ENCODE data around the gene LINGO4. TPM values are rescaled to one million over a fixed set of nuclear protein-coding genes. Genes with fewer than 3 reads are reported as not detected.

The LINGO4 gene
- total and polyA plus RNA-seq, 11 donors = 0.11 to 1.0 (median 0.56) TPM

DNA sequence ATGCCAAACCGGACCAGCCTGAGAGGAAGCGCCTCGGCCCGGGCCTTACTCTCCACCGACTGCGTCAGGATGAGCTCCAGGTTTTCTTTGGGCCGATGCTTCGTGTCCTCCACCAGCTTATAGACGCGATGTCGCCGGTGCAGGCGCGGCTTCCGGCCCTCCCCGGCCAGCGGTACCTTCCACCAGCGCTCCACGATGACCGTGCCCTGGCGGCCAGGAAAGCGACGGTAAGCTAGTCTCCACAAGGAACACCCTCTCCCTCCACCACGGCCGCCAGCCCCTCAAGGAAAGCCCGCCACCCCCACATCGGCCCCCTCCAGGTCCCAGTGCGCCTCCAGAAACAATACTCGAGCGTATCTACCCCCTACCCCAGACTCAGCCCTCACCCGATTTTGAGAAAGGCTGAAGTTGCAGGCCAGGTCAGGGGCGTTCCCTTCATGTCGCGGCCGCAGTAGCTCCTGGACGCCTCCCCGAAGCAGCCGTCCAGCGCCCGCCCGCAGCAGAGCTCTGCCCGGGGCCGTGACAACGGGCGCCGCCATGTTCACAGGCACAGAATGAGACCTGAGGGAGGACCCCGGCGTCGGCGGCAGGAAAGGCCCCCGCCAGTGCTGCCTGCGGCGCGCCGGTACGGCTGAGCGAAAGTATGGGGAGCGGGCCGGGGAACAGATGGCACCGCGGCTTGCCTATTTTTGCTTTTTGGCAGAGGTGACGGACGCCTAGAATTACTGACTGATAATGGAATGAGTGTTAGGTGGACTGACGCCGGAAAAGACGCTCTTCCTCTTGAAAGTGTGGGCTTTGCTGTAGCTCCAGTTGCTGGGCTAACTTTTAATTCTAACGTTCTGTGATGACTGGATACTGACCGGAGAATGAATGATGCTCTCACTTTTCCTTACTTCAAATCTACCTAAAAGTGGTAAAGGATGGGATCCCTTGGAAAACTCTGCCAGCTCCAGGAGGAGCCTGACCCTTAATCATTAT, 42.0 kb downstream of the LINGO4 start, which contains the start of gene MRPL9:
Gene MRPL9, minus strand, starts transcription at position 556 of the 981 bp plus-strand sequence. Its CDS starts 17 bp downstream, at position 539.
- Histone ChIP-seq H3K4me3 (peak within 1 kb of the TSS; percentile 63 to 96 (median 82)), H3K4me1 (peaks cover 0 to 17% (median 13%) of the 10 kb centered on the region in 12 donors), H3K27me3 (no peaks in the 10 kb centered on the region), H3K27ac (peak within 1 kb of the TSS; percentile 41 to 94 (median 88)), H3K36me3 (peaks cover 0 to 42% (median 38%) of the 10 kb centered on the region in 9 donors), H3K9me3 (no peaks in the 10 kb centered on the region)
- intact Hi-C loops (cut with DNase I) = loop anchor here in 1 of 10 donors (10.0 kb wide), 1 partner anchor 242 kb away; no protein-coding TSS in a partner anchor
- 0 to 1% (median 1%) methylated on average over 43 to 68 of the region's 68 CpGs for WGBS, 4 donors
- ATAC-seq (peak; percentile 97 to 99 (median 99)), DNase-seq (peak; percentile 81 to 91 (median 86))
- TF ChIP-seq, protein P1, sequence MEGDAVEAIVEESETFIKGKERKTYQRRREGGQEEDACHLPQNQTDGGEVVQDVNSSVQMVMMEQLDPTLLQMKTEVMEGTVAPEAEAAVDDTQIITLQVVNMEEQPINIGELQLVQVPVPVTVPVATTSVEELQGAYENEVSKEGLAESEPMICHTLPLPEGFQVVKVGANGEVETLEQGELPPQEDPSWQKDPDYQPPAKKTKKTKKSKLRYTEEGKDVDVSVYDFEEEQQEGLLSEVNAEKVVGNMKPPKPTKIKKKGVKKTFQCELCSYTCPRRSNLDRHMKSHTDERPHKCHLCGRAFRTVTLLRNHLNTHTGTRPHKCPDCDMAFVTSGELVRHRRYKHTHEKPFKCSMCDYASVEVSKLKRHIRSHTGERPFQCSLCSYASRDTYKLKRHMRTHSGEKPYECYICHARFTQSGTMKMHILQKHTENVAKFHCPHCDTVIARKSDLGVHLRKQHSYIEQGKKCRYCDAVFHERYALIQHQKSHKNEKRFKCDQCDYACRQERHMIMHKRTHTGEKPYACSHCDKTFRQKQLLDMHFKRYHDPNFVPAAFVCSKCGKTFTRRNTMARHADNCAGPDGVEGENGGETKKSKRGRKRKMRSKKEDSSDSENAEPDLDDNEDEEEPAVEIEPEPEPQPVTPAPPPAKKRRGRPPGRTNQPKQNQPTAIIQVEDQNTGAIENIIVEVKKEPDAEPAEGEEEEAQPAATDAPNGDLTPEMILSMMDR (IDR thresholded peaks at IDR 0.05) = no peak
- peak in 1 of 2 donors; percentile 35 for TF ChIP-seq POLR2A (IDR thresholded peaks at IDR 0.05)

GRCh38 chr1:151760597-151761385, 44.4 kb downstream of the LINGO4 start:
- H3K4me3 ChIP-seq = no peak overlapping the region
- H3K36me3 ChIP-seq = peaks cover 0 to 58% (median 44%) of the 10 kb centered on the region in 9 donors
- no peaks in the 10 kb centered on the region for H3K9me3 ChIP-seq
- DNase-seq = no peak
- no peak overlapping the region for H3K27ac ChIP-seq
- 92 to 96% (median 95%) methylated on average over 7 of the region's 7 CpGs for WGBS, 4 donors
- H3K27me3 ChIP-seq = no peaks in the 10 kb centered on the region
- intact Hi-C loops (cut with DNase I) = loop anchor here in 1 of 10 donors (10.0 kb wide), 1 partner anchor 244 kb away; no protein-coding TSS in a partner anchor
- peaks cover 0 to 17% (median 13%) of the 10 kb centered on the region in 12 donors for H3K4me1 ChIP-seq
- ATAC-seq = no peak
- TF ChIP-seq, protein P1 (IDR thresholded peaks at IDR 0.05) = no peak
- TF ChIP-seq POLR2A (IDR thresholded peaks at IDR 0.05) = no peak

- Histone ChIP-seq H3K4me1 (peaks cover 0 to 14% (median 10%) of the 10 kb centered on the region in 12 donors), H3K27ac (no peak overlapping the region), H3K36me3 (peaks cover 0 to 60% (median 44%) of the 10 kb centered on the region in 9 donors), H3K4me3 (no peak overlapping the region), H3K27me3 (no peaks in the 10 kb centered on the region), H3K9me3 (no peaks in the 10 kb centered on the region)
- no peak for TF ChIP-seq POLR2A (IDR thresholded peaks at IDR 0.05)
- TF ChIP-seq, protein P1 (IDR thresholded peaks at IDR 0.05) = no peak
- DNase-seq (no peak), ATAC-seq (no peak)
- intact Hi-C loops (cut with DNase I) = no loop called here
Measured at GRCh38 chr1:151759241-151759640, 46.0 kb downstream of the LINGO4 start.
